HepG2 (cell line): ENCODE results near the gene KTI12. TPM values are rescaled to one million over a fixed set of nuclear protein-coding genes. Genes with fewer than 3 reads are reported as not detected.
A peak's percentile ranks its signal among the peaks of the same experiment; 100 is the strongest.

ENCODE experiments used
- MED13 ChIP-seq: sonication (generic); formaldehyde crosslinking; IDR thresholded peaks from 2 replicates; pipeline ENCODE4 v1.5.0; 2020; ENCODE audit warnings: missing genetic modification reagents
- NFIB ChIP-seq: sonication (generic); formaldehyde crosslinking; IDR thresholded peaks from 2 replicates; pipeline ENCODE4 v1.9.0; 2021; ENCODE audit warnings: missing genetic modification reagents, mild to moderate bottlenecking, borderline replicate concordance
- PAXIP1 ChIP-seq: sonication (generic); formaldehyde crosslinking; conservative IDR thresholded peaks from 2 replicates; pipeline ENCODE4 v1.4.0; 2020; ENCODE audit warnings: mild to moderate bottlenecking, missing genetic modification reagents, moderate library complexity
- SP140L ChIP-seq: sonication (generic); formaldehyde crosslinking; IDR thresholded peaks from 2 replicates; pipeline ENCODE4 v1.4.0; 2020; ENCODE audit warnings: missing genetic modification reagents, borderline replicate concordance
- SP2 ChIP-seq: sonication (generic); formaldehyde crosslinking; IDR thresholded peaks from 2 replicates; pipeline ENCODE4 v1.5.1; 2020; ENCODE audit warnings: mild to moderate bottlenecking, missing genetic modification reagents
- TERF1 ChIP-seq: sonication (generic); formaldehyde crosslinking; IDR thresholded peaks from 2 replicates; pipeline ENCODE4 v1.8.0; 2022; ENCODE audit warnings: mild to moderate bottlenecking, missing genetic modification reagents, moderate library complexity
- ZBTB10 ChIP-seq: sonication (generic); formaldehyde crosslinking; IDR thresholded peaks from 2 replicates; pipeline ENCODE4 v1.4.0; 2020; ENCODE audit warnings: missing genetic modification reagents, borderline replicate concordance
- ZFY ChIP-seq: sonication (generic); formaldehyde crosslinking; IDR thresholded peaks from 2 replicates; pipeline ENCODE4 v1.4.0; 2020; ENCODE audit warnings: missing genetic modification reagents
- ZNF230 ChIP-seq: sonication (generic); formaldehyde crosslinking; IDR thresholded peaks from 2 replicates; pipeline ENCODE4 v1.4.0; 2020; ENCODE audit warnings: mild to moderate bottlenecking, missing genetic modification reagents
- ZNF407 ChIP-seq: sonication (generic); formaldehyde crosslinking; IDR thresholded peaks from one replicate; pipeline ENCODE4 v1.5.1; 2020; ENCODE audit warnings: mild to moderate bottlenecking, missing genetic modification reagents; ENCODE audit errors: not compliant biosample characterization
- ZNF550 ChIP-seq: sonication (generic); formaldehyde crosslinking; IDR thresholded peaks from 2 replicates; pipeline ENCODE4 v1.4.0; 2020; ENCODE audit warnings: mild to moderate bottlenecking, missing genetic modification reagents, borderline replicate concordance
- ZNF749 ChIP-seq: sonication (generic); formaldehyde crosslinking; IDR thresholded peaks from 2 replicates; pipeline ENCODE4 v1.8.0; 2022; ENCODE audit warnings: mild to moderate bottlenecking, missing genetic modification reagents, moderate library complexity, borderline replicate concordance
- polyA plus RNA-seq, 8 experiments: library from polyadenylated mRNA; depleted of rRNA in 3 of 8; stranded (reverse) in 7 of 8; unstranded in 1 of 8; fragments of >200 nt; fragmentation: Illumina TruSeq in 4 of 8; extraction: Trizol in 4 of 8; gene quantifications; 2 replicates each; pipeline versions ENCODE4 v1.2.1 to v1.2.3, GENCODE V29; 2011 to 2016; ENCODE audit warnings: low read depth in 4 of 8, missing spikeins in 1 of 8, mixed read lengths in 1 of 8; ENCODE audit not compliant: insufficient read depth in 1 of 8
- total RNA-seq, 5 experiments: library from RNA; depleted of rRNA; stranded (reverse); fragments of >200 nt; fragmentation: Illumina TruSeq; extraction: Trizol; gene quantifications; 2 replicates each; pipeline ENCODE4 v1.2.3, GENCODE V29; 2016; ENCODE audit warnings: low read depth in 1 of 5

The KTI12 gene
- total and polyA plus RNA-seq, 2 of the 13 experiments (the other 11 are each of a cell fraction or from before 2014, with no cell fraction given): 7.4 to 10.2 TPM

GRCh38 chr1:52037402-52037814 lies 3.8 kb upstream of the KTI12 start (continued):
- TF ChIP-seq PAXIP1 (CRISPR knock-in tag): peak; percentile 97
- TF ChIP-seq TERF1: no peak
- no peak for TF ChIP-seq ZNF749
- TF ChIP-seq SP2 (CRISPR knock-in tag): no peak
- no peak for TF ChIP-seq ZNF550
- TF ChIP-seq ZNF230: 0 out of 2 replicates have a peak, but pooled peaks have one; percentile 53
- peak; percentile 31; the same call in 1 of the 2 replicates for TF ChIP-seq MED13 (CRISPR knock-in tag)
- peak; percentile 49; the same call in 1 of the 2 replicates for TF ChIP-seq ZBTB10 (CRISPR knock-in tag)
- no peak for TF ChIP-seq NFIB (CRISPR knock-in tag)
- no peak for TF ChIP-seq ZNF407 (CRISPR knock-in tag)
- TF ChIP-seq SP140L (CRISPR knock-in tag): no peak
- peak; percentile 39 for TF ChIP-seq ZFY (CRISPR knock-in tag)
